ENCODE data around the gene CCL3.

CCL3 gene

DNA sequence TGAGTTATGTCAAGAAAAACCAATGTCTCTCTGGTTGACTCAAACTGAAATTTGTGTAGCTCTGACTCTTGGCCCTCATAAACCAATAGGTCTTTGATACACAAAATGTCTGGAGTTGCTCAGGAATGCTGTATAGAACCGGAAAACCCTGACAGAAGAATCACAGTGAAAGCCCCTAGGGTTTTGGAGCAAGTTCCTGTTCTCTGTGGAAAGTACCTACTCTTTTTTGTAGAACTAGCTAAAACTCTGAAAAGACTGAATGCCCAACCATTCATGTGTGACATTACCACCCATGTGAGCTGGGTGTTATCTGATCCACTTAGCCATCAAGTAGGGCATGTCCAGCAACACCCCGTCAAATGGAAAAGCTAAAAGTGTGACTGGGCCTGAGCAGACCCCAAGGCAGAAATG is 42.5 kb upstream of the CCL3 start:
- H3K4me3 ChIP-seq (ENCODE audit: low read depth, low read length): no peak overlapping the region
- no peak for DNase-seq (ENCODE audit: low read depth)
- no peak for TF ChIP-seq POLR2A (IDR thresholded peaks at IDR 0.05; ENCODE audit: extremely low read depth, insufficient read length)
- no peak for TF ChIP-seq MYC (IDR thresholded peaks at IDR 0.05; ENCODE audit: low read depth, low read length)
- TF ChIP-seq, protein P1, sequence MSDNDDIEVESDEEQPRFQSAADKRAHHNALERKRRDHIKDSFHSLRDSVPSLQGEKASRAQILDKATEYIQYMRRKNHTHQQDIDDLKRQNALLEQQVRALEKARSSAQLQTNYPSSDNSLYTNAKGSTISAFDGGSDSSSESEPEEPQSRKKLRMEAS (IDR thresholded peaks at IDR 0.05; ENCODE audit: low read depth, low read length): no peak
- TF ChIP-seq, protein P2, sequence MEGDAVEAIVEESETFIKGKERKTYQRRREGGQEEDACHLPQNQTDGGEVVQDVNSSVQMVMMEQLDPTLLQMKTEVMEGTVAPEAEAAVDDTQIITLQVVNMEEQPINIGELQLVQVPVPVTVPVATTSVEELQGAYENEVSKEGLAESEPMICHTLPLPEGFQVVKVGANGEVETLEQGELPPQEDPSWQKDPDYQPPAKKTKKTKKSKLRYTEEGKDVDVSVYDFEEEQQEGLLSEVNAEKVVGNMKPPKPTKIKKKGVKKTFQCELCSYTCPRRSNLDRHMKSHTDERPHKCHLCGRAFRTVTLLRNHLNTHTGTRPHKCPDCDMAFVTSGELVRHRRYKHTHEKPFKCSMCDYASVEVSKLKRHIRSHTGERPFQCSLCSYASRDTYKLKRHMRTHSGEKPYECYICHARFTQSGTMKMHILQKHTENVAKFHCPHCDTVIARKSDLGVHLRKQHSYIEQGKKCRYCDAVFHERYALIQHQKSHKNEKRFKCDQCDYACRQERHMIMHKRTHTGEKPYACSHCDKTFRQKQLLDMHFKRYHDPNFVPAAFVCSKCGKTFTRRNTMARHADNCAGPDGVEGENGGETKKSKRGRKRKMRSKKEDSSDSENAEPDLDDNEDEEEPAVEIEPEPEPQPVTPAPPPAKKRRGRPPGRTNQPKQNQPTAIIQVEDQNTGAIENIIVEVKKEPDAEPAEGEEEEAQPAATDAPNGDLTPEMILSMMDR (IDR thresholded peaks at IDR 0.05; ENCODE audit: low read depth, low read length): no peak

DNA sequence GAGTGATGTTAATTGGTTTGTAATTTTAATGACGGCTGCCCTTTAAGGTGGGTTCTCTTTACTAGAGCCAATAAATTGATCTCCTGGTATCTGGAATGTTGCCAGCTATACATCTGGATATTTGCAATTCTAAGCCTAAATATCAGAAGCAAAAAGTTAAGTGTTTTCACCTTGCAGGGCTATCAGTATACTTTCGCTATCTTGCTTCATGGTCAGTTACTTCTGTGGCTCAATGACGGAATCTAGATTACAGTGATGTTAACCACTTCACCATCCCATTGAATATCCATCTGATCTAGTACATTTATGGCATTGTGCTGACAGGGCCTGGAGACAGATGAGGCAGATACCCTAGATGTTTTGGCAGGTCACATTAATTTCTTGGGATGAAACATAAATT is 42.0 kb upstream of the CCL3 start:
- H3K4me3 ChIP-seq (ENCODE audit: low read depth, low read length): no peak overlapping the region
- TF ChIP-seq, protein P2 (IDR thresholded peaks at IDR 0.05; ENCODE audit: low read depth, low read length): no peak
- no peak for TF ChIP-seq POLR2A (IDR thresholded peaks at IDR 0.05; ENCODE audit: extremely low read depth, insufficient read length)
- TF ChIP-seq, protein P1 (IDR thresholded peaks at IDR 0.05; ENCODE audit: low read depth, low read length): no peak
- TF ChIP-seq MYC (IDR thresholded peaks at IDR 0.05; ENCODE audit: low read depth, low read length): no peak
- DNase-seq (ENCODE audit: low read depth): no peak

DNA sequence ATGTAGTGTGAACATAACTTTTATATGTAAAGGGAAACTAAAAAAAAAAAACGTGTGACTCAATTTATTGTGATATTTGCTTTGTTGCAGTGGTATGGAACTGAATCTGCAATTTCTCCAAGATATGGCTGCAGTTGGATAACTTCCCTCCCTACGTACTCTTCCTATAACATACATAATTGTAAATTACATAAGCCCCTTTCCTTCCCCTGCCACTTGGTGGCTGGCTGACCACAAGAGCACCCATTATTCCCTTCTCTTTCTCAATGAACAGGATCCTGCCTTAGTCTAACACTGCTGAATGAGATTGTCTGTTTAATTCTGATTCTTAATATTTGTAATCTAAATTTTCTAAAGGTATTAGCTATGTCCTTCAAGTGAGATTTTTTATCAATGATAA is 41.5 kb upstream of the CCL3 start:
- peak; percentile 88 for DNase-seq (ENCODE audit: low read depth)
- no peak overlapping the region for H3K4me3 ChIP-seq (ENCODE audit: low read depth, low read length)
- TF ChIP-seq MYC (IDR thresholded peaks at IDR 0.05; ENCODE audit: low read depth, low read length): no peak
- TF ChIP-seq, protein P2 (IDR thresholded peaks at IDR 0.05; ENCODE audit: low read depth, low read length): peak; percentile 87

DNA sequence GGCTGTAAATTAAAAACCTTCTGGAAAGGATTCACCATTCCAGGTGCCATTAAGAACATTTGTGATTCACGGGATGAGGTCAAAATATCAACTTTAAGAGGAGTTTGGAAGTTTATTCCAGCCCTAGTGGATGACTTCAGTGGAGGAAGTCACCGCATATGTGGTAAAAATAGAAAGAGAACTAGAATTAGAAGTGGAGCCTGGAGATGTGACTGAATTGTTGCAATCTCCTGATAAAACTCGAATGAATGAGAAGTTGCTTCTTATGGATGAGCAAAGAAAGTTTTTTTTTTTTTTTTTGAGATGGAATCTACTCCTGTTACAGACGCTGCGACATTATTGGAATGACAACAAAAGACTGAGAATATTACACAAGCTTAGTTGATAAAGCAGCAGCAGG is 40.4 kb upstream of the CCL3 start:
- H3K4me3 ChIP-seq (ENCODE audit: low read depth, low read length): no peak overlapping the region
- TF ChIP-seq POLR2A (IDR thresholded peaks at IDR 0.05; ENCODE audit: extremely low read depth, insufficient read length) (no peak), MYC (IDR thresholded peaks at IDR 0.05; ENCODE audit: low read depth, low read length) (no peak)
- TF ChIP-seq, protein P2 (IDR thresholded peaks at IDR 0.05; ENCODE audit: low read depth, low read length): no peak
- TF ChIP-seq, protein P1 (IDR thresholded peaks at IDR 0.05; ENCODE audit: low read depth, low read length): no peak
- DNase-seq (ENCODE audit: low read depth): no peak

DNA sequence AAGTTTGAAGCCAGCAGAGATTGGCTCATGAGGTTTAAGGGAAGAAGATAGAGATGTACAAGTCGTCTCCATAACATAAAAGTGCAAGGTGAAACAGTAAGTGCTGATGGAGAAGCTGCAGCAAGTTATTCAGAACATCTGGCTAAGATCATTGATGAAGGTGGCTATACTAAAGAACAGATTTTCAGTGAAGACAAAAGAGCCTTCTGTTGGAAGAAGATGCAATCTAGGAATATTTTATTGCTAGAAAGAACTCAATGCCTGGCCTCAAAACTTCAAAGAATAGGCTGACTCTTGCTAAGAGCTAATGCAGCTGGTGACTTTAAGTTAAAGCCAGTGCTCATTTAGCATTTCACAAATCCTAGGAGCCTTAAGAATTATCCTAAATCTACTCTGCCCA is 39.7 kb upstream of the CCL3 start:
- H3K4me3 ChIP-seq (ENCODE audit: low read depth, low read length): no peak overlapping the region
- TF ChIP-seq POLR2A (IDR thresholded peaks at IDR 0.05; ENCODE audit: extremely low read depth, insufficient read length): no peak
- TF ChIP-seq MYC (IDR thresholded peaks at IDR 0.05; ENCODE audit: low read depth, low read length): no peak
- TF ChIP-seq, protein P1 (IDR thresholded peaks at IDR 0.05; ENCODE audit: low read depth, low read length): no peak
- TF ChIP-seq, protein P2 (IDR thresholded peaks at IDR 0.05; ENCODE audit: low read depth, low read length): no peak

DNA sequence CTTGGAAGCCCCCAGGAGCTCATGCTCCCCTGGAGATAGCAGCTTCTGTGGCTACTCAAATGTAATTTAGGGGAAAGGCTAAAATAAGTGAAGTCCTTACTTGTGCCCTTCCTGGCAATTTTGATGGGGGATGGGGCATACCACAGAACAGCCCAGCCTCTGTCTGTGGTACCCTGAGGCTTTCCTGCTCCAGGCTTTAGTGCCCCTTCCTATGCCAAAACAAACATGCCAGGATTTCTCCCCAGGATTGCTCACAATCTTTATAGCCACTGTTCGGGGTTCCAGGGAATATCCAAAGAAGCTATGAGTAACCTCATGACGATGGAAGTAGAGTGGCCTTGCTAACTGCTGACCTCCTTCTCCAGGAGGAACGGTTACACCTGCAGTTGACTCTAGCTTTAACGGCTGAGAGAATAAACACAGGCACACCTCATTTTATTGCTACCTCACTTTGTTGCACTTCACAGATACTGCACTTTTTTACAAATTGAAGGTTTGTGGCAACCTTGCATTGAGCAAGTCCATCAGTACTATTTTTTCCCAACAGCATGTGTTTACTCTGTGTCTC is 38.6 kb upstream of the CCL3 start:
- DNase-seq (ENCODE audit: low read depth): no peak
- TF ChIP-seq POLR2A (IDR thresholded peaks at IDR 0.05; ENCODE audit: extremely low read depth, insufficient read length) (no peak), MYC (IDR thresholded peaks at IDR 0.05; ENCODE audit: low read depth, low read length) (no peak)
- TF ChIP-seq, protein P2 (IDR thresholded peaks at IDR 0.05; ENCODE audit: low read depth, low read length): no peak
- TF ChIP-seq, protein P1 (IDR thresholded peaks at IDR 0.05; ENCODE audit: low read depth, low read length): no peak
- no peak overlapping the region for H3K4me3 ChIP-seq (ENCODE audit: low read depth, low read length)

More for the DNA sequence above, 39.7 kb upstream of the CCL3 start:
- DNase-seq (ENCODE audit: low read depth): no peak
